Measurements from ENCODE around the gene RDH13. TPM values are rescaled to one million over a fixed set of nuclear protein-coding genes. Genes with fewer than 3 reads are reported as not detected.

The RDH13 gene
- total RNA-seq, 4 donors from 2014 or later, result 11.1 to 16.4 (median 12.3) TPM

- WGBS, result 74% methylated on average over 24 of the region's 27 CpGs
- Histone ChIP-seq H3K27me3 (no peaks in the 10 kb centered on the region), H3K4me3 (no peak overlapping the region), H3K9me3 (peaks cover 0 to 6% (median 2%) of the 10 kb centered on the region in 4 donors), H3K36me3 (peaks cover 49 to 83% (median 77%) of the 10 kb centered on the region in 4 donors), H3K4me1 (peaks cover 9 to 31% (median 23%) of the 10 kb centered on the region in 4 donors), H3K27ac (replicated peaks in 1 of 4) (peak overlapping the region in 3 of 4 donors; percentile 30 to 38 (median 34))
- no peak for DNase-seq (ENCODE audit: extremely low spot score)
- intact Hi-C loops (cut with DNase I), result no loop called here
- TF ChIP-seq POLR2AphosphoS5 (IDR thresholded peaks at IDR 0.05), result no peak
- no peak for TF ChIP-seq EP300 (IDR thresholded peaks at IDR 0.05)
- TF ChIP-seq, protein P1, sequence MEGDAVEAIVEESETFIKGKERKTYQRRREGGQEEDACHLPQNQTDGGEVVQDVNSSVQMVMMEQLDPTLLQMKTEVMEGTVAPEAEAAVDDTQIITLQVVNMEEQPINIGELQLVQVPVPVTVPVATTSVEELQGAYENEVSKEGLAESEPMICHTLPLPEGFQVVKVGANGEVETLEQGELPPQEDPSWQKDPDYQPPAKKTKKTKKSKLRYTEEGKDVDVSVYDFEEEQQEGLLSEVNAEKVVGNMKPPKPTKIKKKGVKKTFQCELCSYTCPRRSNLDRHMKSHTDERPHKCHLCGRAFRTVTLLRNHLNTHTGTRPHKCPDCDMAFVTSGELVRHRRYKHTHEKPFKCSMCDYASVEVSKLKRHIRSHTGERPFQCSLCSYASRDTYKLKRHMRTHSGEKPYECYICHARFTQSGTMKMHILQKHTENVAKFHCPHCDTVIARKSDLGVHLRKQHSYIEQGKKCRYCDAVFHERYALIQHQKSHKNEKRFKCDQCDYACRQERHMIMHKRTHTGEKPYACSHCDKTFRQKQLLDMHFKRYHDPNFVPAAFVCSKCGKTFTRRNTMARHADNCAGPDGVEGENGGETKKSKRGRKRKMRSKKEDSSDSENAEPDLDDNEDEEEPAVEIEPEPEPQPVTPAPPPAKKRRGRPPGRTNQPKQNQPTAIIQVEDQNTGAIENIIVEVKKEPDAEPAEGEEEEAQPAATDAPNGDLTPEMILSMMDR (IDR thresholded peaks at IDR 0.05), result peak in 1 of 3 experiments; percentile 4
Observed at GRCh38 chr19:55099557-55100506, 36.9 kb upstream of the RDH13 start.

DNA sequence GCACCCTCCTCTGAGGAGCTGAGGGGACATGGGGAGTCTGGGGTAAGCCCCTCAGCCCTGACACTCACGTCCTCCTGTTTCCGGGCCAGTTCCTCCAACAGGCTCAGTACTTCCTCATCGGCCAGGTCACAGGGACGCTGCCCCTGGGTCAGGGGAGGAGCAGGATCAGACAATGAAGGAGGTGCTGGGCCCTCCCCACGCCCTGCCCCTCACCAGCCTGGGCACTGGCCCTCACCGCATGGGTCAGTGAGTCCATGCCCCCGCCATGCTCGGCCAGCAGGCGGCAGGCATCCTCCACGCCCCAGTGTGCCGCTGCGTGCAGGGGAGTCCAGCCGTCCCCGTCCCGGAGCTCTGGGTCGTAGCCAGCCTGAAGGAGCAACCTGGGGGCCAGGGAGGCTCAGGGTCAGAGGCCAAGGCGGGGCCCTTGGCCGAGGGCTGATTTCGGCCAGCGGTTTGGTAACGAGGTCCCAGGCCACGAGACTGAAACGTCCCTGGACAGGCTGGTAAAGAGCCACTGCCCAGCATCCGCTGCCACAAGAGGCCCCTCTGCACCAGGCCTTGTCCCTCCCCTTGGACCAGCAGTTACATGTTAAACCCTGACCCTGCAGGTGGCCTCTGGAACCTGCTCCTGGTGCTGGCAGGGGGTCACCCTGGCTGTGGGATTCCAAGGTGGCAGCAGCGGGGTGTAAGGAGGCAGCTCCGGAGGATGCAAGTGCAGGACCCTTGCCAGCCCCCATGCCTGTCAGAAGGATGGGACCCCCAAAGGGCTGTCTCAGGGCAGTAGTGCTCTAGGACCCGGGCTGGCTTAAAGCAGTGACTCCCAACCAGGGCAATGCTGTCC is 36.0 kb upstream of the RDH13 start:
- intact Hi-C loops (cut with DNase I), result no loop called here
- Histone ChIP-seq H3K4me1 (peaks cover 9 to 31% (median 23%) of the 10 kb centered on the region in 4 donors), H3K27ac (replicated peaks in 1 of 4) (peak overlapping the region in 3 of 4 donors; percentile 30 to 38 (median 34)), H3K27me3 (no peaks in the 10 kb centered on the region), H3K36me3 (peaks cover 56 to 91% (median 85%) of the 10 kb centered on the region in 4 donors), H3K9me3 (peaks cover 0 to 6% (median 2%) of the 10 kb centered on the region in 4 donors), H3K4me3 (no peak overlapping the region)
- no peak for DNase-seq (ENCODE audit: extremely low spot score)
- 78% methylated on average over 24 of the region's 27 CpGs for WGBS
- TF ChIP-seq POLR2AphosphoS5 (IDR thresholded peaks at IDR 0.05) (no peak), POLR2A (IDR thresholded peaks at IDR 0.05; ENCODE audit: low read depth) (no peak), EP300 (IDR thresholded peaks at IDR 0.05) (no peak)
- TF ChIP-seq, protein P1 (IDR thresholded peaks at IDR 0.05), result no peak

DNA sequence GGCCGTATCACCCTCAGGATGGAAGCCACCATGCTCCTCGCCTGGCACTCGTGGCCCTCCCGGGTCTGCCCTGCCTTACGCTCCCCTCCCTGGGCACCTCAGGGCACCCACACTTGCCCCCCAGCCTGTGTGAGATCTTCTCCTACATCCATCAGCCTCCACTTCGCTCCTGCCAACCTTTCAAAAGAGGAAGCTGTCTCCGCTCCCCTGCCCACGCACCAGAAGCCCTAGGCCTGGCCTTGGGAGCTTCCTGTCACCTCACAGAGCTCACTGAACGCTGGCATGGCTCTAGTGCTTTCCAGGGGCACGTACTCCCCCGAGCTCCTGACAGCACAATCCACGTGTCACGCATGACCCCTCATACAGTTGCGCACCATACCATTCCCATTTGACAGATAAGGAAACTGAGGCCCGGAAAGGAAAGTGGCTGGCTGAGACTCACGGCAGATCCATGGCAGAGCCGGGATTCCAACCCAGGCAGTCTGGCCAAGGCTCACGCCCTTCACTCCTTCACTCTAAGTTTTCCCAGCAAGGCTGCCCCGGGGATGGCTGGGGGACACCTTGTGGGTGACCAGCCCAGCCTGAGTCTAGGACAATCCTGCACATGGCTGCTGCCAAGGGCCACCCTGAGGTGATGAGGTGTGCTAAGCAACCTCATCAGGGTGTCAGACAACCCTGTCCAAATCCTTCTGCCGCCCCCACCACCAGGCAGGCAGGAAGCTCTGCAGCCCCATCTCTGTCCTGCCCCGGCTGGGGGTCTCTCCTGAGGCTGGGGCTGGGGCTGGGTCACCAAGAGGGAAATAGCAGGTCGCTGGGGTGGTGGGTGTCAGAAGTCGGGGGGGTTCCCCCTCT is 35.1 kb upstream of the RDH13 start:
- H3K27me3 ChIP-seq, result no peaks in the 10 kb centered on the region
- no peak for DNase-seq (ENCODE audit: extremely low spot score)

More for the DNA sequence above, 35.1 kb upstream of the RDH13 start:
- H3K36me3 ChIP-seq, result peaks cover 50 to 84% (median 78%) of the 10 kb centered on the region in 4 donors
- H3K4me1 ChIP-seq, result peaks cover 9 to 31% (median 23%) of the 10 kb centered on the region in 4 donors
- 84% methylated on average over 20 of the region's 23 CpGs for WGBS
- no peak overlapping the region for H3K27ac ChIP-seq (replicated peaks in 1 of 4)
- intact Hi-C loops (cut with DNase I), result no loop called here
- H3K4me3 ChIP-seq, result no peak overlapping the region
- no peak for TF ChIP-seq EP300 (IDR thresholded peaks at IDR 0.05)
- no peak for TF ChIP-seq POLR2AphosphoS5 (IDR thresholded peaks at IDR 0.05)
- TF ChIP-seq POLR2A (IDR thresholded peaks at IDR 0.05; ENCODE audit: low read depth), result no peak
- TF ChIP-seq, protein P1 (IDR thresholded peaks at IDR 0.05), result no peak
- peaks cover 0 to 2% (median 1%) of the 10 kb centered on the region in 4 donors for H3K9me3 ChIP-seq
